Thoracic aorta (tissue), 2 donors: ENCODE data around the gene C1QL1. TPM values are rescaled to one million over a fixed set of nuclear protein-coding genes. Genes with fewer than 3 reads are reported as not detected.

ENCODE experiments used
- ATAC-seq: fragments of 150-250 bp; one replicate; pipeline ENCODE4 v1.8.0; 2017; ENCODE audit warnings: low read depth; ENCODE audit not compliant: insufficient number of reproducible peaks, low FRiP score
- DNase-seq: peaks from one replicate; pipeline ENCODE4 v3.0.0-alpha.2; 2020; ENCODE audit warnings: low spot score
- H3K27ac ChIP-seq, 2 donors: fragments of 200-600 bp; sonication (generic); 1 replicate in 1 of 2; 2 replicates in 1 of 2; pipeline ENCODE4 v1.5.1; 2016; ENCODE audit warnings: mild to moderate bottlenecking in 2 of 2, moderate library complexity in 2 of 2
- H3K27me3 ChIP-seq: fragments of 200-600 bp; sonication (generic); replicated peaks from 2 replicates; pipeline ENCODE4 v1.6.0; 2016; ENCODE audit warnings: mild to moderate bottlenecking; ENCODE audit not compliant: insufficient read depth
- H3K36me3 ChIP-seq: fragments of 200-600 bp; sonication (generic); one replicate; pipeline ENCODE4 v1.5.1; 2016
- H3K4me1 ChIP-seq, 2 donors: fragments of 200-600 bp; sonication (generic); 1 replicate in 1 of 2; 2 replicates in 1 of 2; pipeline versions ENCODE4 v1.5.1 to v1.6.0; 2016; ENCODE audit warnings: low read depth in 2 of 2, mild to moderate bottlenecking in 1 of 2; ENCODE audit not compliant: control insufficient read depth in 1 of 2
- H3K4me3 ChIP-seq: fragments of 200-600 bp; sonication (generic); 2 replicates; pipeline ENCODE4 v1.5.1; 2016; ENCODE audit warnings: mild to moderate bottlenecking
- H3K9me3 ChIP-seq: fragments of 200-600 bp; sonication (generic); 2 replicates; pipeline ENCODE4 v1.5.1; 2016
- total RNA-seq, 2 donors: library from RNA; depleted of rRNA; stranded (reverse); fragments of >200 nt; gene quantifications; one replicate each; pipeline versions ENCODE4 v1.1.0 to v1.2.3, GENCODE V29; 2016
- TF ChIP-seq, protein P1 (sequence below): fragments of 200-600 bp; sonication (generic); IDR thresholded peaks from one replicate; pipeline ENCODE4 v1.5.1; 2019; ENCODE audit warnings: antibody characterized with exemption

C1QL1 gene
- total RNA-seq, 2 donors from 2014 or later = 0.68 TPM; not detected in 1

DNA sequence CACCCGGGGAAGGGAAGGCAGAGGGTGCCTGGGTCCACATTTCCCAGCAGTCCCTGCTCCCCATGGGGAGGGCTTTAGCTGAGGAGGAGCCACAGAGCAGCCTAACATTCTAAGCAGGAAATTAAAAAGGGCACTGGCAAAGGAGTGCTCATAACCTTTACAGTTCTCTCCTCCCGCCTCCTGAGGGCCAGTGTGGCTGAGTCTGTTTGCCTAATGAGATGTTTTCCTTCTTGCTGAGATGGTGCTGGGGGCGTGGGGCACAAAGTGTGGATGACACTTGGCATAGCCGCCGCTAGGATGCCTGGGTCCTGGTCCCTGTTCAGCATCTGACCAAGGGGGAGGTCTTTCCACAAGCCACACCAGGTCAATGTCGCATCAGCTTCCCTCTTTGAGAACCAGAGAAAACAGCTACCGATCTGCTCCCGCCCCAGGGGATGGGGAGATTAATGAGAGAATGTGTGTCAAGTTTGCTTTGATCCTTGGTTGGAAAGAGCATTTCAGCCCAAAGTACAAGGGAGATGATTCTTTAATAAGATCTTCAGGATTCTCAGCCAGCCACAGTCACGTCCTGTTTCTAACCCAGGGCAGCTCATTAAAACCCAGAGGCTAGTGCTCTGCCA lies 26.3 kb downstream of the C1QL1 start:
- Histone ChIP-seq H3K36me3 (no peaks in the 10 kb centered on the region), H3K4me3 (no peak overlapping the region), H3K27ac (no peak overlapping the region), H3K27me3 (no peaks in the 10 kb centered on the region), H3K4me1 (peaks cover 0 to 1% of the 10 kb centered on the region in 2 donors), H3K9me3 (no peaks in the 10 kb centered on the region)
- no peak for DNase-seq
- TF ChIP-seq, protein P1, sequence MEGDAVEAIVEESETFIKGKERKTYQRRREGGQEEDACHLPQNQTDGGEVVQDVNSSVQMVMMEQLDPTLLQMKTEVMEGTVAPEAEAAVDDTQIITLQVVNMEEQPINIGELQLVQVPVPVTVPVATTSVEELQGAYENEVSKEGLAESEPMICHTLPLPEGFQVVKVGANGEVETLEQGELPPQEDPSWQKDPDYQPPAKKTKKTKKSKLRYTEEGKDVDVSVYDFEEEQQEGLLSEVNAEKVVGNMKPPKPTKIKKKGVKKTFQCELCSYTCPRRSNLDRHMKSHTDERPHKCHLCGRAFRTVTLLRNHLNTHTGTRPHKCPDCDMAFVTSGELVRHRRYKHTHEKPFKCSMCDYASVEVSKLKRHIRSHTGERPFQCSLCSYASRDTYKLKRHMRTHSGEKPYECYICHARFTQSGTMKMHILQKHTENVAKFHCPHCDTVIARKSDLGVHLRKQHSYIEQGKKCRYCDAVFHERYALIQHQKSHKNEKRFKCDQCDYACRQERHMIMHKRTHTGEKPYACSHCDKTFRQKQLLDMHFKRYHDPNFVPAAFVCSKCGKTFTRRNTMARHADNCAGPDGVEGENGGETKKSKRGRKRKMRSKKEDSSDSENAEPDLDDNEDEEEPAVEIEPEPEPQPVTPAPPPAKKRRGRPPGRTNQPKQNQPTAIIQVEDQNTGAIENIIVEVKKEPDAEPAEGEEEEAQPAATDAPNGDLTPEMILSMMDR = no peak
- ATAC-seq = no peak

DNA sequence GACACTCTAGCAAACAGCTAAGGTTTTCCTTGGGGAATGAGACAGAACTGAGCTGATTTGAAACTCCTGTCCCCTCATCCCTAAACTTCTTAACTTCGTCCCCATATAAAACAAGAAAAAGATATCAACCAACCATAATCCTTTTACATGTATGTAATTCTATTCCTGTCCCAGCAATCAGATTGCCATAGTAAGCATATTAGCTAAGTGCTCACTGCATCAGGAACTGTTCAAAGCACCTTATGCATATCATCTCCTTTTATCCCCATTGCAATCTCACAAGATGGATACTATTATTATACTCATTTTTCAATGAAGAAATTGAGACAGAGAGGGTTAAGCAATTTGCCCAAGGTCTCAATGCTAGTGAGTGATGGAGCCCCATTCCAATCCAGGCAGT lies 27.3 kb downstream of the C1QL1 start:
- ATAC-seq (no peak), DNase-seq (no peak)
- Histone ChIP-seq H3K4me3 (no peak overlapping the region), H3K36me3 (no peaks in the 10 kb centered on the region), H3K4me1 (no peaks in the 10 kb centered on the region), H3K27ac (no peak overlapping the region), H3K9me3 (no peaks in the 10 kb centered on the region), H3K27me3 (no peaks in the 10 kb centered on the region)
- TF ChIP-seq, protein P1 = no peak

DNA sequence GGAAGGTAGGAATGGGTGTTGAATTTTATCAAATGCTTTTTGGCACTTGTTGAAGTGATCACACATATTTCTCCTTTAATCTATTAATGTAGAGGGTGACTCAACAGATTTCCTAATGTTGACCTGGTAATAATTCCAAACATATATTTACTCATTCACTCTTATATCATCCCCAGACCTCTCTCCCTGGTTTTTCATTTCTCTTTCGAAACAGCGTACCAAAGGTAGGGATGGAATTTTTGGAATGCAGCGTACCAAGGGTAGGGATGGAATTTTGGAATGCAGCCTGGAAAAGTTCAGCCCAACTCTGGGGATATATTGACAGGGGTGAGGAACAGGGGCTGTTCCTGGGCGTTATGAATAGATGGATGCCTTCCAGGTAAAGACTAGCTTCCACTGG lies 27.8 kb downstream of the C1QL1 start:
- no peaks in the 10 kb centered on the region for H3K36me3 ChIP-seq
- H3K9me3 ChIP-seq = no peaks in the 10 kb centered on the region
- no peaks in the 10 kb centered on the region for H3K27me3 ChIP-seq
- no peak overlapping the region for H3K4me3 ChIP-seq
- no peaks in the 10 kb centered on the region for H3K4me1 ChIP-seq
- H3K27ac ChIP-seq = no peak overlapping the region
- ATAC-seq = no peak
- no peak for DNase-seq
- TF ChIP-seq, protein P1 = no peak

DNA sequence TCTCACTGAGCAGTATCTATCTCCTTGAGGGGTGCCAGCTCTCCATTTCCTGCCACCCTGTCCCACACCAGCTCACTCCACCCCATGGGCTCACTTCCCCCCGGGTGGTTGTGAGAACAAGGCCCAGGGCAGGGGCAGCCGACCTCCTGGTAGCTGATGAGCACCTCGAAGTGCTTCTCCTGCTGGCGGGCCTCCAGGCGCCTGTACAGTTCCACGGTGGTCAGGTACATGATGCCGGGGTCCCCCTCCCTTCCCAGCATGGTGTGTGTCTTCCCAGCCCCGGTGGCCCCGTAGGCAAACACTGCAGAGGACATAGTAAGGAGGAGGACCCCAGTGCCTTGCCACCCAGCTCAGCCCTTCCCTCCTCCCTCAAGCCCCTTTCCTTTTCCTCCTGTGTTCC lies 33.0 kb downstream of the C1QL1 start:
- no peak for ATAC-seq
- no peak overlapping the region for H3K27ac ChIP-seq
- TF ChIP-seq, protein P1 = no peak
- no peak for DNase-seq
- no peak overlapping the region for H3K4me3 ChIP-seq
- H3K4me1 ChIP-seq = no peaks in the 10 kb centered on the region
- no peaks in the 10 kb centered on the region for H3K36me3 ChIP-seq
- no peaks in the 10 kb centered on the region for H3K27me3 ChIP-seq
- no peaks in the 10 kb centered on the region for H3K9me3 ChIP-seq

DNA sequence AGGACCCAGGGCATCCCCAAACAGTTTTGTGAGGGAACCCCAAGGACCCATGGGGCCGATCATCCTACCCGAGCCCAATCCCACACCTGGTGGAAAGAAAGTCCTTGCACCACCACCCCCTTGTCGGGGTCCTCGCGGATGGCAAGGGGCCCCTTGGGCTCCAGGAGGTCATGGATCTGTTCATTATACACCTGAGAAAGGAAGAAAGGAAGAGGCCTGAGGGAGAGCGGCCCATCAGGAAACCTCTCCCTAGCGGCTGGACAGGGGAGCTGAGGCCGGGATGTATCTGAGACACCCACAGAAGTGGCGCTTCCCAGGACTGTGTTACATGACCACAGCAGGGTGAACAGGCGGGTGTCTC lies 33.4 kb downstream of the C1QL1 start:
- no peak for DNase-seq
- no peaks in the 10 kb centered on the region for H3K4me1 ChIP-seq
- TF ChIP-seq, protein P1 = no peak
- no peaks in the 10 kb centered on the region for H3K36me3 ChIP-seq
- no peaks in the 10 kb centered on the region for H3K9me3 ChIP-seq
- H3K4me3 ChIP-seq = no peak overlapping the region
- no peak for ATAC-seq
- no peaks in the 10 kb centered on the region for H3K27me3 ChIP-seq
- H3K27ac ChIP-seq = no peak overlapping the region
